Spleen (tissue), 11 donors: ENCODE measurements around the gene UBE2D3. TPM values are rescaled to one million over a fixed set of nuclear protein-coding genes. Genes with fewer than 3 reads are reported as not detected.

Experiments
- DNase-seq: peaks from one replicate; pipeline ENCODE4 v3.0.0-alpha.2; 2020
- H3K27ac ChIP-seq, 8 donors: fragments of 200-600 bp; sonication (generic) in 7 of 8; 1 replicate in 4 of 8; 2 replicates in 4 of 8; pipeline versions ENCODE4 v1.5.0 to v1.8.0; 2016 to 2021; ENCODE audit warnings: inconsistent platforms in 4 of 8, mild to moderate bottlenecking in 4 of 8, moderate library complexity in 1 of 8
- H3K27me3 ChIP-seq, 7 donors: fragments of 200-600 bp; sonication (generic) in 6 of 7; replicated peaks in 1 of 7; 1 replicate in 4 of 7; 2 replicates in 3 of 7; pipeline versions ENCODE4 v1.5.0 to v1.8.0; 2016 to 2021; ENCODE audit warnings: inconsistent platforms in 3 of 7, mild to moderate bottlenecking in 1 of 7
- H3K36me3 ChIP-seq, 6 donors: fragments of 200-600 bp; sonication (generic) in 5 of 6; 1 replicate in 4 of 6; 2 replicates in 2 of 6; pipeline versions ENCODE4 v1.5.0 to v1.8.0; 2016 to 2021; ENCODE audit warnings: inconsistent platforms in 2 of 6
- H3K4me1 ChIP-seq, 6 donors: fragments of 200-600 bp; sonication (generic) in 5 of 6; 1 replicate in 3 of 6; 2 replicates in 3 of 6; pipeline versions ENCODE4 v1.5.0 to v1.8.0; 2016 to 2021; ENCODE audit warnings: inconsistent platforms in 3 of 6
- H3K4me3 ChIP-seq, 8 donors: fragments of 200-600 bp; sonication (generic) in 7 of 8; 1 replicate in 4 of 8; 2 replicates in 4 of 8; pipeline versions ENCODE4 v1.5.0 to v1.8.0; 2016 to 2021; ENCODE audit warnings: inconsistent platforms in 4 of 8, mild to moderate bottlenecking in 4 of 8, moderate library complexity in 2 of 8
- H3K9me3 ChIP-seq, 8 donors: fragments of 200-600 bp; sonication (generic) in 7 of 8; 1 replicate in 4 of 8; 2 replicates in 4 of 8; pipeline versions ENCODE4 v1.5.0 to v1.8.0; 2016 to 2021; ENCODE audit warnings: inconsistent platforms in 4 of 8
- CTCF ChIP-seq, 11 experiments: fragments of 200-600 bp in 7 of 11; fragments of 450-650 bp in 4 of 11; sonication (generic) in 4 of 11; IDR thresholded peaks in 8 of 11; conservative IDR thresholded peaks in 3 of 11; 1 replicate in 7 of 11; 2 replicates in 4 of 11; pipeline versions ENCODE4 v1.4.0 to v1.8.0; 2016 to 2021; ENCODE audit warnings: antibody characterized with exemption in 11 of 11, inconsistent platforms in 4 of 11, mild to moderate bottlenecking in 1 of 11
- POLR2A ChIP-seq, 3 donors: fragments of 450-650 bp; IDR thresholded peaks; one replicate each; pipeline ENCODE4 v1.5.1; 2017; ENCODE audit warnings: antibody characterized with exemption in 3 of 3, mild to moderate bottlenecking in 1 of 3
- POLR2AphosphoS5 ChIP-seq, 3 donors: sonication (generic); formaldehyde crosslinking; IDR thresholded peaks; one replicate each; pipeline ENCODE4 v1.5.1; 2017; ENCODE audit warnings: antibody characterized with exemption in 3 of 3
- WGBS, 5 donors: extraction: QIAGEN DNeasy Blood & Tissue Kit in 3 of 5; methylation state at CpG; one replicate each; pipeline versions ENCODE4 v1.1.5 to v1.1.7; 2013 to 2018; 5-methylcytosine and 5-hydroxymethylcytosine counted together
- intact Hi-C: fragments of 100-400 bp; cut with DNase I; formaldehyde crosslinking; loops from one replicate; pipeline ENCODE4 v1.15.0; 2023; ENCODE audit warnings: low total_unique reads
- polyA plus RNA-seq, 3 donors: library from polyadenylated mRNA; stranded (reverse); fragments of 200-250 nt; gene quantifications; one replicate each; pipeline ENCODE4 v1.2.1, GENCODE V29; 2013
- total RNA-seq, 7 donors: library from RNA; depleted of rRNA in 3 of 7; stranded (reverse); fragments of >200 nt in 3 of 7; fragmentation: NEBNext Ultra II Directional in 4 of 7; extraction: Animal tissue kit (Norgen Biotek cat#: 25700) in 4 of 7; gene quantifications; one replicate each; pipeline versions ENCODE4 v1.1.0 to v1.2.1, GENCODE V29; 2016 to 2021
- donor health status: healthy with polysubstance abuse.
- donor health status: DM: no; HTN: no; CAD: no; lungs with moderate emphysema.
- donor health status: DM: no; HTN: no; CAD: no.
- donor health status: Bipolar disorder and iron deficiency.
- donor health status: healthy.
- donor health status: DM: no; HTN: no; CAD: no.
- donor health status: DM: yes; HTN: yes; CAD: no.

The UBE2D3 gene
- total and polyA plus RNA-seq, 10 donors: 152 to 459 (median 309) TPM

- intact Hi-C loops: loop anchor here (10.0 kb wide), 1 partner anchor 53 kb away; no protein-coding TSS in a partner anchor
- no peak for DNase-seq
- no peak overlapping the region for H3K27ac ChIP-seq
- TF ChIP-seq CTCF (IDR thresholded peaks at IDR 0.05 in 8 of 11, conservative IDR thresholded peaks at IDR 0.05 in 3 of 11): no peak
- TF ChIP-seq POLR2AphosphoS5 (IDR thresholded peaks at IDR 0.05): no peak
- TF ChIP-seq POLR2A (IDR thresholded peaks at IDR 0.05): no peak
- H3K36me3 ChIP-seq: no peaks in the 10 kb centered on the region
- H3K27me3 ChIP-seq: no peaks in the 10 kb centered on the region
- no peaks in the 10 kb centered on the region for H3K9me3 ChIP-seq
- H3K4me1 ChIP-seq: peaks cover 7 to 44% (median 30%) of the 10 kb centered on the region in 6 donors
- peak overlapping the region in 5 of 8 donors; percentile 88 to 98 (median 92) for H3K4me3 ChIP-seq
- 70 to 84% (median 75%) methylated on average over 14 of the region's 14 CpGs for WGBS, 5 donors
Measured at GRCh38 chr4:102761906-102762305, 65.4 kb downstream of the UBE2D3 start.

- TF ChIP-seq POLR2AphosphoS5 (IDR thresholded peaks at IDR 0.05): no peak
- TF ChIP-seq POLR2A (IDR thresholded peaks at IDR 0.05): no peak
- TF ChIP-seq CTCF (IDR thresholded peaks at IDR 0.05 in 8 of 11, conservative IDR thresholded peaks at IDR 0.05 in 3 of 11): no peak
- H3K27me3 ChIP-seq: no peaks in the 10 kb centered on the region
- intact Hi-C loops: loop anchor here (10.0 kb wide), 1 partner anchor 54 kb away; no protein-coding TSS in a partner anchor
- DNase-seq: no peak
- 3 to 6% (median 5%) methylated on average over 11 to 15 of the region's 15 CpGs for WGBS, 5 donors
- H3K4me1 ChIP-seq: peaks cover 7 to 50% (median 32%) of the 10 kb centered on the region in 6 donors
- H3K36me3 ChIP-seq: no peaks in the 10 kb centered on the region
- H3K4me3 ChIP-seq: peak overlapping the region; percentile 88 to 98 (median 93)
- no peaks in the 10 kb centered on the region for H3K9me3 ChIP-seq
- peak overlapping the region; percentile 91 to 99 (median 96) for H3K27ac ChIP-seq
Measured at GRCh38 chr4:102761296-102761701, 66.1 kb downstream of the UBE2D3 start.

GRCh38 chr4:102760645-102761295 is 66.6 kb downstream of the UBE2D3 start, which contains the start of gene MANBA:
Gene MANBA (minus strand): TSS chr4:102760968. CDS start chr4:102760894, 74 bp downstream.
- Histone ChIP-seq H3K27ac (peak within 1 kb of the TSS; percentile 91 to 99 (median 96)), H3K27me3 (no peaks in the 10 kb centered on the region), H3K4me1 (peaks cover 7 to 55% (median 32%) of the 10 kb centered on the region in 6 donors), H3K4me3 (peak within 1 kb of the TSS; percentile 88 to 98 (median 93)), H3K9me3 (peaks cover 0 to 3% (median 0%) of the 10 kb centered on the region in 8 donors), H3K36me3 (no peaks in the 10 kb centered on the region)
- TF ChIP-seq POLR2AphosphoS5 (IDR thresholded peaks at IDR 0.05) (peak; percentile 91 to 97 (median 95)), CTCF (IDR thresholded peaks at IDR 0.05 in 8 of 11, conservative IDR thresholded peaks at IDR 0.05 in 3 of 11) (peak in 2 of 11 experiments; percentile 10 to 35), POLR2A (IDR thresholded peaks at IDR 0.05) (peak in 2 of 3 donors; percentile 37 to 70)
- WGBS, 5 donors: 0 to 3% (median 0%) methylated on average over 14 to 60 of the region's 60 CpGs; no CpG with 5 or more reads in 1 of the 5 donors
- peak; percentile 99 for DNase-seq
- intact Hi-C loops: loop anchor here (10.0 kb wide), 1 partner anchor 54 kb away; no protein-coding TSS in a partner anchor
